Body of pancreas (tissue), 4 donors: Measurements from ENCODE around the gene EEF1AKMT3.

Experiments
- POLR2A ChIP-seq, 3 donors: fragments of 450-650 bp; IDR thresholded peaks; one replicate each; pipeline ENCODE4 v1.6.1; 2016; ENCODE audit warnings: antibody characterized with exemption in 3 of 3, mild to moderate bottlenecking in 2 of 3
- TF ChIP-seq, protein P1 (sequence below), 7 experiments: fragments of 450-650 bp in 4 of 7; fragments of 200-600 bp in 3 of 7; sonication (generic) in 3 of 7; IDR thresholded peaks; one replicate each; pipeline ENCODE4 v1.5.1; 2016 to 2019; ENCODE audit warnings: antibody characterized with exemption in 7 of 7

DNA sequence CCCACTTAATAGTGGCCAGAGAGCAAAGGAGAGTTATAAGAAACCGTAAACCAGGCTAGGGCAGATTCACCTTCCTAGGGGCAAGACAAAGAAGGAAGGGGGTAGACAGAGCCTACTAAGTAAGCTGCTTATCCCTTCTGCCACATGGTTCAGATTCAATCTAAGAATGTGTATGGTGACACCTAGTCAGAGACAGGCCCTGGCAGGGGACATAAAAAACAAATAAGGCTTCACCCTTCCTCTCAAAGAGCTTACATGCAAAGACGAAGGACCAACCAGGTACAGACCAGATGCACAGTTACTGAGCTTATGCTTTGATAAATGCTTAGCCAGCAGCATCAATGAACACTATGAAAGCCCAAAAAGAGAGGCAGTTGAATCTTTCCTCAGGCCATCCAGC is 10.0 kb upstream of the EEF1AKMT3 start:
- TF ChIP-seq, protein P1, sequence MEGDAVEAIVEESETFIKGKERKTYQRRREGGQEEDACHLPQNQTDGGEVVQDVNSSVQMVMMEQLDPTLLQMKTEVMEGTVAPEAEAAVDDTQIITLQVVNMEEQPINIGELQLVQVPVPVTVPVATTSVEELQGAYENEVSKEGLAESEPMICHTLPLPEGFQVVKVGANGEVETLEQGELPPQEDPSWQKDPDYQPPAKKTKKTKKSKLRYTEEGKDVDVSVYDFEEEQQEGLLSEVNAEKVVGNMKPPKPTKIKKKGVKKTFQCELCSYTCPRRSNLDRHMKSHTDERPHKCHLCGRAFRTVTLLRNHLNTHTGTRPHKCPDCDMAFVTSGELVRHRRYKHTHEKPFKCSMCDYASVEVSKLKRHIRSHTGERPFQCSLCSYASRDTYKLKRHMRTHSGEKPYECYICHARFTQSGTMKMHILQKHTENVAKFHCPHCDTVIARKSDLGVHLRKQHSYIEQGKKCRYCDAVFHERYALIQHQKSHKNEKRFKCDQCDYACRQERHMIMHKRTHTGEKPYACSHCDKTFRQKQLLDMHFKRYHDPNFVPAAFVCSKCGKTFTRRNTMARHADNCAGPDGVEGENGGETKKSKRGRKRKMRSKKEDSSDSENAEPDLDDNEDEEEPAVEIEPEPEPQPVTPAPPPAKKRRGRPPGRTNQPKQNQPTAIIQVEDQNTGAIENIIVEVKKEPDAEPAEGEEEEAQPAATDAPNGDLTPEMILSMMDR (IDR thresholded peaks at IDR 0.05): no peak
- TF ChIP-seq POLR2A (IDR thresholded peaks at IDR 0.05): no peak
